WTC11 (cell line): ENCODE measurements around the gene GLRA2. TPM values are rescaled to one million over a fixed set of nuclear protein-coding genes. Genes with fewer than 3 reads are reported as not detected.

Experiments used
- ATAC-seq: fragments of 200-7000 bp; cut with Tn5 transposase; 2 replicates; pipeline ENCODE4 v1.10.0; 2021; ENCODE audit warnings: mild to moderate bottlenecking, moderate library complexity
- CTCF ChIA-PET: fragments of 300-600 bp; sonication (Branson Sonifier 250); formaldehyde crosslinking; loops from one replicate; lab custom pipeline; 2021; ENCODE audit warnings: antibody characterized with exemption; lab: Charles Lee
- POLR2A ChIA-PET: fragments of 350-600 bp; sonication (Branson Sonifier 250); formaldehyde crosslinking; loops from one replicate; lab custom pipeline; 2021; ENCODE audit warnings: antibody characterized with exemption; lab: Charles Lee
- DNase-seq: peaks from one replicate; pipeline ENCODE4 v3.0.0; 2021; ENCODE audit warnings: low spot score
- H3K27ac Mint-ChIP-seq: 2 replicates; pipeline ENCODE4 v1.8.0; 2021; ENCODE audit warnings: mixed read lengths
- H3K27me3 Mint-ChIP-seq: 2 replicates; pipeline ENCODE4 v1.8.0; 2021; ENCODE audit warnings: low read depth, mild to moderate bottlenecking, moderate library complexity, mixed read lengths
- H3K36me3 Mint-ChIP-seq: 2 replicates; pipeline ENCODE4 v1.8.0; 2021; ENCODE audit warnings: mixed read lengths
- H3K4me1 Mint-ChIP-seq: 2 replicates; pipeline ENCODE4 v1.8.0; 2022; ENCODE audit warnings: mixed read lengths
- H3K4me3 Mint-ChIP-seq: 2 replicates; pipeline ENCODE4 v1.8.0; 2021; ENCODE audit warnings: mild to moderate bottlenecking, moderate library complexity, mixed read lengths
- H3K9me3 Mint-ChIP-seq: 2 replicates; pipeline ENCODE4 v1.8.0; 2021; ENCODE audit warnings: mixed read lengths
- CREM ChIP-seq: sonication (generic); formaldehyde crosslinking; IDR thresholded peaks from 2 replicates; pipeline ENCODE4 v1.8.1; 2022; ENCODE audit warnings: mild to moderate bottlenecking, missing genetic modification reagents, moderate library complexity
- EMX1 ChIP-seq: fragments of 250-450 bp; sonication (Bioruptor Pico); IDR thresholded peaks from 2 replicates; pipeline ENCODE4 v1.8.0; 2021; ENCODE audit warnings: mild to moderate bottlenecking
- FOXP1 ChIP-seq: sonication (generic); formaldehyde crosslinking; IDR thresholded peaks from 2 replicates; pipeline ENCODE4 v1.8.0; 2022; ENCODE audit warnings: missing genetic modification reagents, mild to moderate bottlenecking, moderate library complexity, borderline replicate concordance
- NR3C1 ChIP-seq: sonication (generic); formaldehyde crosslinking; conservative IDR thresholded peaks from 2 replicates; pipeline ENCODE4 v1.8.1; 2023; ENCODE audit warnings: low read depth, mild to moderate bottlenecking, missing genetic modification reagents
- OVOL2 ChIP-seq: fragments of 250-450 bp; sonication (Bioruptor Pico); IDR thresholded peaks from 2 replicates; pipeline ENCODE4 v1.9.0; 2021; ENCODE audit warnings: mild to moderate bottlenecking, borderline replicate concordance
- SOX15 ChIP-seq: fragments of 250-450 bp; sonication (Bioruptor Pico); IDR thresholded peaks from 2 replicates; pipeline ENCODE4 v1.9.0; 2021; ENCODE audit warnings: mild to moderate bottlenecking
- ZNF138 ChIP-seq: sonication (generic); formaldehyde crosslinking; conservative IDR thresholded peaks from 2 replicates; pipeline ENCODE4 v1.8.1; 2022; ENCODE audit warnings: mild to moderate bottlenecking, moderate library complexity, missing genetic modification reagents
- ZNF232 ChIP-seq: sonication (generic); formaldehyde crosslinking; IDR thresholded peaks from 2 replicates; pipeline ENCODE4 v1.8.0; 2022; ENCODE audit warnings: mild to moderate bottlenecking, missing genetic modification reagents
- ZNF671 ChIP-seq: fragments of 250-450 bp; sonication (Bioruptor Pico); IDR thresholded peaks from 2 replicates; pipeline ENCODE4 v1.8.0; 2021; ENCODE audit warnings: mild to moderate bottlenecking
- total RNA-seq: library from RNA; stranded (reverse); gene quantifications from 3 replicates; pipeline ENCODE4 v1.2.3, GENCODE V29; 2021
- TF ChIP-seq, protein P1 (sequence below): sonication (generic); formaldehyde crosslinking; IDR thresholded peaks from 2 replicates; pipeline ENCODE4 v1.8.1; 2023; ENCODE audit warnings: mild to moderate bottlenecking, missing genetic modification reagents, borderline replicate concordance
- TF ChIP-seq, protein P2 (sequence below): sonication (generic); formaldehyde crosslinking; IDR thresholded peaks from 2 replicates; pipeline ENCODE4 v1.8.1; 2023; ENCODE audit warnings: mild to moderate bottlenecking, moderate library complexity, missing genetic modification reagents
- TF ChIP-seq, protein P3 (sequence below): sonication (generic); formaldehyde crosslinking; IDR thresholded peaks from 2 replicates; pipeline ENCODE4 v1.8.0; 2022; ENCODE audit warnings: mild to moderate bottlenecking, missing genetic modification reagents
- TF ChIP-seq, protein P4 (sequence below): sonication (generic); formaldehyde crosslinking; IDR thresholded peaks from 2 replicates; pipeline ENCODE4 v1.8.1; 2022; ENCODE audit warnings: low read depth, mild to moderate bottlenecking, moderate library complexity, missing genetic modification reagents, borderline replicate concordance
- TF ChIP-seq, protein P5 (sequence below): sonication (generic); formaldehyde crosslinking; IDR thresholded peaks from 2 replicates; pipeline ENCODE4 v1.8.1; 2023; ENCODE audit warnings: mild to moderate bottlenecking, missing genetic modification reagents, moderate library complexity
- TF ChIP-seq, protein P6 (sequence below): sonication (generic); formaldehyde crosslinking; IDR thresholded peaks from 2 replicates; pipeline ENCODE4 v1.8.1; 2022; ENCODE audit warnings: low read depth, missing genetic modification reagents, borderline replicate concordance
- TF ChIP-seq, protein P7 (sequence below): fragments of 250-450 bp; sonication (Bioruptor Pico); conservative IDR thresholded peaks from 2 replicates; pipeline ENCODE4 v1.9.0; 2021; ENCODE audit warnings: mild to moderate bottlenecking

The GLRA2 gene
- total RNA-seq, 1 experiment from 2014 or later, result not detected

DNA sequence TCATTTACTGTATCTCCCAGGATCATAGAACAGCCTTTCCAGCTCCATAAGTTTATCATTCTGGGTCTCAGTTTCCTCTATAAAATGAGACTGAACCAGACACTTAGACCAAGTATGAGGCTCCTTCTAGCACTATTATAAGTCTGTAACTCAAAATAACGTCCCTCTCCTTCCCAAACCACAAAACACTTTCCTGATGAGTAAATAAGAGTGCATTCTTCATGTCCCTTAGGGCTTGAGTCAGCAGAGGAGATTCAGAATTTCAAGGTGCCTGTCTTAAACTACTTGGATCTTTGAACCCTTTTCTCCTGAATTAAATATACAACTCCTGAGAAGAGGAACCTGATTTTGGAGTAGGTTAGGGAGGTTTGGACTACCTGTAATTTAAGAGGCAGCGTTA is 62.6 kb downstream of the GLRA2 start:
- Mint-ChIP-seq H3K4me3 (no peak overlapping the region), H3K9me3 (peaks cover 7% of the 10 kb centered on the region), H3K27ac (no peak overlapping the region), H3K4me1 (peaks cover 2% of the 10 kb centered on the region), H3K27me3 (no peaks in the 10 kb centered on the region), H3K36me3 (no peaks in the 10 kb centered on the region)
- DNase-seq, result no peak
- TF ChIP-seq CREM (no peak), ZNF671 (CRISPR knock-in tag) (no peak), ZNF138 (CRISPR knock-in tag) (no peak), FOXP1 (CRISPR knock-in tag) (no peak), SOX15 (no peak), EMX1 (CRISPR knock-in tag) (no peak)
- TF ChIP-seq, protein P1, sequence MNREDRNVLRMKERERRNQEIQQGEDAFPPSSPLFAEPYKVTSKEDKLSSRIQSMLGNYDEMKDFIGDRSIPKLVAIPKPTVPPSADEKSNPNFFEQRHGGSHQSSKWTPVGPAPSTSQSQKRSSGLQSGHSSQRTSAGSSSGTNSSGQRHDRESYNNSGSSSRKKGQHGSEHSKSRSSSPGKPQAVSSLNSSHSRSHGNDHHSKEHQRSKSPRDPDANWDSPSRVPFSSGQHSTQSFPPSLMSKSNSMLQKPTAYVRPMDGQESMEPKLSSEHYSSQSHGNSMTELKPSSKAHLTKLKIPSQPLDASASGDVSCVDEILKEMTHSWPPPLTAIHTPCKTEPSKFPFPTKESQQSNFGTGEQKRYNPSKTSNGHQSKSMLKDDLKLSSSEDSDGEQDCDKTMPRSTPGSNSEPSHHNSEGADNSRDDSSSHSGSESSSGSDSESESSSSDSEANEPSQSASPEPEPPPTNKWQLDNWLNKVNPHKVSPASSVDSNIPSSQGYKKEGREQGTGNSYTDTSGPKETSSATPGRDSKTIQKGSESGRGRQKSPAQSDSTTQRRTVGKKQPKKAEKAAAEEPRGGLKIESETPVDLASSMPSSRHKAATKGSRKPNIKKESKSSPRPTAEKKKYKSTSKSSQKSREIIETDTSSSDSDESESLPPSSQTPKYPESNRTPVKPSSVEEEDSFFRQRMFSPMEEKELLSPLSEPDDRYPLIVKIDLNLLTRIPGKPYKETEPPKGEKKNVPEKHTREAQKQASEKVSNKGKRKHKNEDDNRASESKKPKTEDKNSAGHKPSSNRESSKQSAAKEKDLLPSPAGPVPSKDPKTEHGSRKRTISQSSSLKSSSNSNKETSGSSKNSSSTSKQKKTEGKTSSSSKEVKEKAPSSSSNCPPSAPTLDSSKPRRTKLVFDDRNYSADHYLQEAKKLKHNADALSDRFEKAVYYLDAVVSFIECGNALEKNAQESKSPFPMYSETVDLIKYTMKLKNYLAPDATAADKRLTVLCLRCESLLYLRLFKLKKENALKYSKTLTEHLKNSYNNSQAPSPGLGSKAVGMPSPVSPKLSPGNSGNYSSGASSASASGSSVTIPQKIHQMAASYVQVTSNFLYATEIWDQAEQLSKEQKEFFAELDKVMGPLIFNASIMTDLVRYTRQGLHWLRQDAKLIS (CRISPR knock-in tag), result no peak
- TF ChIP-seq, protein P2, sequence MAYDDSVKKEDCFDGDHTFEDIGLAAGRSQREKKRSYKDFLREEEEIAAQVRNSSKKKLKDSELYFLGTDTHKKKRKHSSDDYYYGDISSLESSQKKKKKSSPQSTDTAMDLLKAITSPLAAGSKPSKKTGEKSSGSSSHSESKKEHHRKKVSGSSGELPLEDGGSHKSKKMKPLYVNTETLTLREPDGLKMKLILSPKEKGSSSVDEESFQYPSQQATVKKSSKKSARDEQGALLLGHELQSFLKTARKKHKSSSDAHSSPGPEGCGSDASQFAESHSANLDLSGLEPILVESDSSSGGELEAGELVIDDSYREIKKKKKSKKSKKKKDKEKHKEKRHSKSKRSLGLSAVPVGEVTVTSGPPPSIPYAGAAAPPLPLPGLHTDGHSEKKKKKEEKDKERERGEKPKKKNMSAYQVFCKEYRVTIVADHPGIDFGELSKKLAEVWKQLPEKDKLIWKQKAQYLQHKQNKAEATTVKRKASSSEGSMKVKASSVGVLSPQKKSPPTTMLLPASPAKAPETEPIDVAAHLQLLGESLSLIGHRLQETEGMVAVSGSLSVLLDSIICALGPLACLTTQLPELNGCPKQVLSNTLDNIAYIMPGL (CRISPR knock-in tag), result no peak
- TF ChIP-seq, protein P3, sequence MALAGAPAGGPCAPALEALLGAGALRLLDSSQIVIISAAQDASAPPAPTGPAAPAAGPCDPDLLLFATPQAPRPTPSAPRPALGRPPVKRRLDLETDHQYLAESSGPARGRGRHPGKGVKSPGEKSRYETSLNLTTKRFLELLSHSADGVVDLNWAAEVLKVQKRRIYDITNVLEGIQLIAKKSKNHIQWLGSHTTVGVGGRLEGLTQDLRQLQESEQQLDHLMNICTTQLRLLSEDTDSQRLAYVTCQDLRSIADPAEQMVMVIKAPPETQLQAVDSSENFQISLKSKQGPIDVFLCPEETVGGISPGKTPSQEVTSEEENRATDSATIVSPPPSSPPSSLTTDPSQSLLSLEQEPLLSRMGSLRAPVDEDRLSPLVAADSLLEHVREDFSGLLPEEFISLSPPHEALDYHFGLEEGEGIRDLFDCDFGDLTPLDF, result no peak
- TF ChIP-seq, protein P4, sequence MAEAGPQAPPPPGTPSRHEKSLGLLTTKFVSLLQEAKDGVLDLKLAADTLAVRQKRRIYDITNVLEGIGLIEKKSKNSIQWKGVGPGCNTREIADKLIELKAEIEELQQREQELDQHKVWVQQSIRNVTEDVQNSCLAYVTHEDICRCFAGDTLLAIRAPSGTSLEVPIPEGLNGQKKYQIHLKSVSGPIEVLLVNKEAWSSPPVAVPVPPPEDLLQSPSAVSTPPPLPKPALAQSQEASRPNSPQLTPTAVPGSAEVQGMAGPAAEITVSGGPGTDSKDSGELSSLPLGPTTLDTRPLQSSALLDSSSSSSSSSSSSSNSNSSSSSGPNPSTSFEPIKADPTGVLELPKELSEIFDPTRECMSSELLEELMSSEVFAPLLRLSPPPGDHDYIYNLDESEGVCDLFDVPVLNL (CRISPR knock-in tag), result no peak
- TF ChIP-seq, protein P5, sequence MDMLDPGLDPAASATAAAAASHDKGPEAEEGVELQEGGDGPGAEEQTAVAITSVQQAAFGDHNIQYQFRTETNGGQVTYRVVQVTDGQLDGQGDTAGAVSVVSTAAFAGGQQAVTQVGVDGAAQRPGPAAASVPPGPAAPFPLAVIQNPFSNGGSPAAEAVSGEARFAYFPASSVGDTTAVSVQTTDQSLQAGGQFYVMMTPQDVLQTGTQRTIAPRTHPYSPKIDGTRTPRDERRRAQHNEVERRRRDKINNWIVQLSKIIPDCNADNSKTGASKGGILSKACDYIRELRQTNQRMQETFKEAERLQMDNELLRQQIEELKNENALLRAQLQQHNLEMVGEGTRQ, result no peak
- TF ChIP-seq, protein P6, sequence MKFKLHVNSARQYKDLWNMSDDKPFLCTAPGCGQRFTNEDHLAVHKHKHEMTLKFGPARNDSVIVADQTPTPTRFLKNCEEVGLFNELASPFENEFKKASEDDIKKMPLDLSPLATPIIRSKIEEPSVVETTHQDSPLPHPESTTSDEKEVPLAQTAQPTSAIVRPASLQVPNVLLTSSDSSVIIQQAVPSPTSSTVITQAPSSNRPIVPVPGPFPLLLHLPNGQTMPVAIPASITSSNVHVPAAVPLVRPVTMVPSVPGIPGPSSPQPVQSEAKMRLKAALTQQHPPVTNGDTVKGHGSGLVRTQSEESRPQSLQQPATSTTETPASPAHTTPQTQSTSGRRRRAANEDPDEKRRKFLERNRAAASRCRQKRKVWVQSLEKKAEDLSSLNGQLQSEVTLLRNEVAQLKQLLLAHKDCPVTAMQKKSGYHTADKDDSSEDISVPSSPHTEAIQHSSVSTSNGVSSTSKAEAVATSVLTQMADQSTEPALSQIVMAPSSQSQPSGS, result no peak
- CTCF ChIA-PET, result no interaction called here
- no peak for ATAC-seq
- POLR2A ChIA-PET, result no interaction called here

DNA sequence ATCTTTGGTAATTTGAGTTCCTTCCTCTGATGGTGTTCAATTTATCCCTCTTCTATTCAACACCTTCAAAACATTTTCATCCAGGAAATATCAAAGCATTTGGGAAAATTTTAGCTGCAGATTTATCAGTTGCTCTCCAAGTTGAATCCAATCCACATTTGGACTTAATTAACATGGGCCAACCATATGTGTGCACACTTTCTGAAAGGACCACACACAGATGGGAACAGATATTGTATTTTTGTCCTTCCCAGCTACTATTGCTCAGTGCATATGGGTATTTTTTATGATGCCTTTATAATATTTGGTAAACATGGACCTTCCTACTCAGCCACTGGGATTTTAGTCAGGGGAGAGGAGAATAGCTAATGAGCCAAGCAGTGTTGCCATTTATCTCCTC is 65.2 kb downstream of the GLRA2 start:
- ChIA-PET CTCF (no interaction called here), POLR2A (no interaction called here)
- no peak overlapping the region for H3K27ac Mint-ChIP-seq
- peaks cover 27% of the 10 kb centered on the region for H3K4me1 Mint-ChIP-seq
- DNase-seq (no peak), ATAC-seq (no peak)
- no peak overlapping the region for H3K4me3 Mint-ChIP-seq
- no peaks in the 10 kb centered on the region for H3K9me3 Mint-ChIP-seq
- H3K27me3 Mint-ChIP-seq, result no peaks in the 10 kb centered on the region
- no peaks in the 10 kb centered on the region for H3K36me3 Mint-ChIP-seq
- TF ChIP-seq ZNF232 (CRISPR knock-in tag), result no peak
- TF ChIP-seq, protein P7, sequence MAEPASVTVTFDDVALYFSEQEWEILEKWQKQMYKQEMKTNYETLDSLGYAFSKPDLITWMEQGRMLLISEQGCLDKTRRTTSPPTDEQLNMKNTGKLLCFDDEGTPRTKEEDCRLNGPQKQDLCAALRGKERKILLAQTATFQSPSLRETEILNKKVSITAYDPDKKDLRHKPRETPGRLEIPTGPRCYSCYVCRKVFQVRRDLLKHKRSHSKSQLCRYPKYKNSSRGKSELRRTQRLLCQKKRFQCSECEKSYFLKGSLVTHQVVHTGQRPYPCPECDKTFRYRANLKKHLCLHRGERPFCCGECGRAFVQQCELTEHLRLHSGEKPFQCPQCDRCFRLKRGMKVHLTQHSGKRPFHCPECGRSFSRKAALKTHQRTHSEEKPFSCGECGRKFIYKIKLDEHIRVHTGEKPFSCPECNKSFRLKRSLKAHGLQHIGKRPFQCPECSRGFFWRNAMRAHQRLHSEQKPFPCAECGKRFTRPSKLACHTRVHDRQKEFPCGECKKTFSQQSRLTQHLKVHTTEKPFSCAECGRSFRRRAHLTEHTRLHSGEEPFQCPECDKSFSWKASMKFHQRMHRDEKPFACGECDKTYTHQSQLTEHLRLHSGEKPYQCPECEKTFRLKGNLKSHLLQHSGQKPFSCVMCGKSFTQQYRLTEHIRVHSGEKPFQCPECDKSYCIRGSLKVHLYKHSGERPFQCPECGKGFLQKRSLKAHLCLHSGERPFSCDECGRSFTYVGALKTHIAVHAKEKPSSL (CRISPR knock-in tag), result no peak
- TF ChIP-seq OVOL2, result no peak
- no peak for TF ChIP-seq NR3C1 (CRISPR knock-in tag)
- TF ChIP-seq, all 79 proteins: peak for 0
